ENCODE measurements around the gene PRKCE. TPM values are rescaled to one million over a fixed set of nuclear protein-coding genes. Genes with fewer than 3 reads are reported as not detected.

The PRKCE gene
- total RNA-seq, 4 donors from 2014 or later, result 5.9 to 21.2 (median 18.5) TPM

GRCh38 chr2:45844796-45845457 is 193.5 kb downstream of the PRKCE start:
- ATAC-seq, result no peak
- TF ChIP-seq POLR2AphosphoS5 (IDR thresholded peaks at IDR 0.05) (no peak), CTCF (IDR thresholded peaks at IDR 0.05) (no peak), POLR2A (IDR thresholded peaks at IDR 0.05) (no peak), EP300 (IDR thresholded peaks at IDR 0.05) (no peak)
- H3K27me3 ChIP-seq, result no peaks in the 10 kb centered on the region
- WGBS, 2 donors (ENCODE audit: low coverage in 1 of 2), result 34 to 59% methylated on average over 2 to 3 of the region's 3 CpGs
- H3K9me3 ChIP-seq, result no peaks in the 10 kb centered on the region
- peaks cover 0 to 64% (median 9%) of the 10 kb centered on the region in 3 donors for H3K4me1 ChIP-seq
- no peak overlapping the region for H3K27ac ChIP-seq
- peaks cover 0 to 9% of the 10 kb centered on the region in 2 donors for H3K36me3 ChIP-seq
- H3K4me3 ChIP-seq, result no peak overlapping the region

GRCh38 chr2:45845566-45845965 is 194.1 kb downstream of the PRKCE start:
- Histone ChIP-seq H3K27ac (no peak overlapping the region), H3K9me3 (no peaks in the 10 kb centered on the region), H3K36me3 (peaks cover 0 to 9% of the 10 kb centered on the region in 2 donors), H3K4me1 (peaks cover 0 to 58% (median 9%) of the 10 kb centered on the region in 3 donors), H3K27me3 (no peaks in the 10 kb centered on the region), H3K4me3 (no peak overlapping the region)
- TF ChIP-seq POLR2AphosphoS5 (IDR thresholded peaks at IDR 0.05), result no peak
- TF ChIP-seq EP300 (IDR thresholded peaks at IDR 0.05), result no peak
- no peak for TF ChIP-seq CTCF (IDR thresholded peaks at IDR 0.05)
- TF ChIP-seq POLR2A (IDR thresholded peaks at IDR 0.05), result no peak
- 59 to 73% methylated on average over 4 to 5 of the region's 6 CpGs for WGBS, 2 donors (ENCODE audit: low coverage in 1 of 2)
- no peak for ATAC-seq

- H3K27me3 ChIP-seq, result no peaks in the 10 kb centered on the region
- no peak overlapping the region for H3K4me3 ChIP-seq
- peaks cover 0 to 9% of the 10 kb centered on the region in 2 donors for H3K36me3 ChIP-seq
- H3K9me3 ChIP-seq, result no peaks in the 10 kb centered on the region
- ATAC-seq, result peak; percentile 48
- 67 to 69% methylated on average over 3 to 5 of the region's 7 CpGs for WGBS, 2 donors (ENCODE audit: low coverage in 1 of 2)
- no peak for TF ChIP-seq CTCF (IDR thresholded peaks at IDR 0.05)
- TF ChIP-seq POLR2A (IDR thresholded peaks at IDR 0.05), result no peak
- TF ChIP-seq POLR2AphosphoS5 (IDR thresholded peaks at IDR 0.05), result no peak
- no peak for TF ChIP-seq EP300 (IDR thresholded peaks at IDR 0.05)
- peaks cover under 1 to 51% (median 2%) of the 10 kb centered on the region in 3 donors for H3K4me1 ChIP-seq
- H3K27ac ChIP-seq, result no peak overlapping the region
Observed at GRCh38 chr2:45849491-45850283, 198.2 kb downstream of the PRKCE start.

- no peak overlapping the region for H3K27ac ChIP-seq
- H3K9me3 ChIP-seq, result no peaks in the 10 kb centered on the region
- TF ChIP-seq POLR2A (IDR thresholded peaks at IDR 0.05) (no peak), POLR2AphosphoS5 (IDR thresholded peaks at IDR 0.05) (no peak), EP300 (IDR thresholded peaks at IDR 0.05) (no peak), CTCF (IDR thresholded peaks at IDR 0.05) (no peak)
- H3K36me3 ChIP-seq, result peaks cover 0 to 9% of the 10 kb centered on the region in 2 donors
- no peak for ATAC-seq
- H3K27me3 ChIP-seq, result no peaks in the 10 kb centered on the region
- peaks cover 0 to 51% (median 4%) of the 10 kb centered on the region in 3 donors for H3K4me1 ChIP-seq
- 67 to 88% methylated on average over 2 of the region's 2 CpGs for WGBS, 2 donors (ENCODE audit: low coverage in 1 of 2)
- H3K4me3 ChIP-seq, result no peak overlapping the region
Observed at GRCh38 chr2:45850558-45850957, 199.1 kb downstream of the PRKCE start.
